ENCODE results near the gene CAPN12. TPM values are rescaled to one million over a fixed set of nuclear protein-coding genes. Genes with fewer than 3 reads are reported as not detected.

CAPN12 gene
- total RNA-seq, 1 donor from 2014 or later = not detected

DNA sequence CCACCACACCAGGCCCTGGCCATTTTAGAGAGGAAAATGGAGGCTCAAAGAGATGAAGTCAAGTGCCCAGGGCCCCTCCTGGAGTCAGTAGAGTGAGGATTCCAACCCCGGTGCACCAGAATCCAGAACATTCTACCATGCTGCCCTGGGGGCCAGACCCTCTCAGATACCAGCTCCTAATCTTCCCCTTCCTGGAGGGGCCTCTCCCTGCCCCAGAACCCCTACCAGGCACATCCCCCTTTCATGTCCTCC, 11.1 kb downstream of the CAPN12 start:
- Mint-ChIP-seq H3K27ac (ENCODE audit: unreplicated experiment) (peak overlapping the region; percentile 66), H3K4me3 (ENCODE audit: unreplicated experiment) (no peak overlapping the region), H3K9me3 (ENCODE audit: unreplicated experiment) (no peaks in the 10 kb centered on the region), H3K27me3 (ENCODE audit: unreplicated experiment) (no peaks in the 10 kb centered on the region), H3K36me3 (ENCODE audit: unreplicated experiment) (peaks cover 18% of the 10 kb centered on the region), H3K4me1 (ENCODE audit: unreplicated experiment) (peaks cover 28% of the 10 kb centered on the region)
- DNase-seq (ENCODE audit: extremely low spot score, unreplicated experiment) = no peak
- TF ChIP-seq, protein P1, sequence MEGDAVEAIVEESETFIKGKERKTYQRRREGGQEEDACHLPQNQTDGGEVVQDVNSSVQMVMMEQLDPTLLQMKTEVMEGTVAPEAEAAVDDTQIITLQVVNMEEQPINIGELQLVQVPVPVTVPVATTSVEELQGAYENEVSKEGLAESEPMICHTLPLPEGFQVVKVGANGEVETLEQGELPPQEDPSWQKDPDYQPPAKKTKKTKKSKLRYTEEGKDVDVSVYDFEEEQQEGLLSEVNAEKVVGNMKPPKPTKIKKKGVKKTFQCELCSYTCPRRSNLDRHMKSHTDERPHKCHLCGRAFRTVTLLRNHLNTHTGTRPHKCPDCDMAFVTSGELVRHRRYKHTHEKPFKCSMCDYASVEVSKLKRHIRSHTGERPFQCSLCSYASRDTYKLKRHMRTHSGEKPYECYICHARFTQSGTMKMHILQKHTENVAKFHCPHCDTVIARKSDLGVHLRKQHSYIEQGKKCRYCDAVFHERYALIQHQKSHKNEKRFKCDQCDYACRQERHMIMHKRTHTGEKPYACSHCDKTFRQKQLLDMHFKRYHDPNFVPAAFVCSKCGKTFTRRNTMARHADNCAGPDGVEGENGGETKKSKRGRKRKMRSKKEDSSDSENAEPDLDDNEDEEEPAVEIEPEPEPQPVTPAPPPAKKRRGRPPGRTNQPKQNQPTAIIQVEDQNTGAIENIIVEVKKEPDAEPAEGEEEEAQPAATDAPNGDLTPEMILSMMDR (IDR thresholded peaks at IDR 0.05) = no peak

DNA sequence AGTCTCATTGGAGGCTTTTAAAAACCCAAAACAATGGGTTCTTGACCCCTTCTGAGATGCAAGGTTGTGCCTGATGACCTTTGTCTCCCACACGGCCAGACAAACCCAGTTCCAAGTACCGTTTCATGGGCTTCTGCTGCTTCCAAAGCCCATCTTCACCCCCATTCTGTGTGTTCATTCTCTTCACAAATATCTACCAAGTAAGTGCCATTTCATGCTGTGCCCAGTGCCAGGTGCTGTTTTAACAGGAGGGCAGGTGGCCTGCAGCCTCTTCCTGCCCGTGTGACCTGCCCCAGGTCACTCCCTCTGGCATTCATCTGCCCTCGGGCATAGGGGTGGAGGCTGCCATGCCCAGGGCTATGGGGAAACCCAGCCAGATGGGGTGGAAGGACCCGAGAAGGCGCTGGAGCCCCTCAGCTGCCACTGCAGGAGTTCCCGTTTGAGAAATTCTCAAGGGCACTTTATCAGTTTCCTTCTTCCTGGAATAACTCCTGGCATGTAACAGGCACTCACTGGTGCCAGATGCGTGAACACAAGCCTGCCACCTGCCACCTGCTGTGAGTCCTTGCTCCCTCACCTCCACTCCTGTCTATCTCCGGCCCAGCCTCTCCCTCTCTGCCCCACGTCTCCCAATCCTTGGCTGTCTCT, 12.5 kb downstream of the CAPN12 start:
- Mint-ChIP-seq H3K4me3 (ENCODE audit: unreplicated experiment) (no peak overlapping the region), H3K9me3 (ENCODE audit: unreplicated experiment) (no peaks in the 10 kb centered on the region)

DNA sequence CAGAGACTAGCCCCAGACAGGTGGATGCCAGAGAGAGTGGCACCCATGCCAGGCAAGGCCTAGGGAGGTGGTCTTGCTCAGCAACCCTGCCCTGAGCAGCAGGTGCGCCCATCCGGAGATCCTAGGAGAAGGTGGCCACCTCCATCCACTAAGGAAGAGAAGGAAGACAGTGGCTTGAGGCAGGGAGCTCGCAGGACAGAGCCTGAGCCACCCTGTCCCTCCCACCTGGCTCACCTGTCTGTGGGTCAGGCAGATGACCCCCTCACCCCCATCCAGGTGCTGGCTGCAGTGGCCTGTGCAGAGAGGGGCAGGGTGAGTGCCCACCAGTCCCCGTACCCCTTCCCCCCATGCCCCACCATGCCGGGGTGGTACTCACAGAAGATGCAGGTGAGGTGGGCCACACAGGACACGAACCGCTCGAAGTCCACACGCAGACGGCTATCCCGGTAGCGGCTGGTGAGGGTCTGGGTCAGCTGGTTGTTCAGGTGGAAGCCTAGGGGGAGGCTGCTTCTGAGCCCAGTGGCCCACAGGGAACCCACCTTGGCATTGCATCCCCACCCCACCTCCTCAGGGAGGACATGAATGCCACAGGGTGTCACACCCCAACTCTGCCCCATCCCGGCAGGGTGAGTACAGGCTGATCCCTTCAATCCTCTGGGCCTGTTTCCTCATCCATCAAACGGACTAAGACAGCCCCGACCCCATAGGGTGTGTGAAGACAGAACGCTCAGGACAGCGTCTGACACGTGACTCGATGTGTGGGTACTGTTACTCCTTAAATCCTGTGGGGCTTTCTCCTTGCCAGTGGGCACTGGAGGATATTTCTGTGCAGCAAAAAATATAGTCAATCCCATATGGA, 13.3 kb downstream of the CAPN12 start:
- Mint-ChIP-seq H3K4me1 (ENCODE audit: unreplicated experiment) (peaks cover 24% of the 10 kb centered on the region), H3K36me3 (ENCODE audit: unreplicated experiment) (peaks cover 22% of the 10 kb centered on the region), H3K27me3 (ENCODE audit: unreplicated experiment) (no peaks in the 10 kb centered on the region), H3K4me3 (ENCODE audit: unreplicated experiment) (no peak overlapping the region), H3K9me3 (ENCODE audit: unreplicated experiment) (no peaks in the 10 kb centered on the region), H3K27ac (ENCODE audit: unreplicated experiment) (peak overlapping the region; percentile 63)
- no peak for DNase-seq (ENCODE audit: extremely low spot score, unreplicated experiment)
- TF ChIP-seq, protein P1 (IDR thresholded peaks at IDR 0.05) = no peak

More for the DNA sequence above, 12.5 kb downstream of the CAPN12 start:
- no peaks in the 10 kb centered on the region for H3K27me3 Mint-ChIP-seq (ENCODE audit: unreplicated experiment)
- H3K36me3 Mint-ChIP-seq (ENCODE audit: unreplicated experiment) = peaks cover 18% of the 10 kb centered on the region
- DNase-seq (ENCODE audit: extremely low spot score, unreplicated experiment) = no peak
- peak overlapping the region; percentile 58 for H3K27ac Mint-ChIP-seq (ENCODE audit: unreplicated experiment)
- TF ChIP-seq, protein P1 (IDR thresholded peaks at IDR 0.05) = no peak
- peaks cover 26% of the 10 kb centered on the region for H3K4me1 Mint-ChIP-seq (ENCODE audit: unreplicated experiment)

DNA sequence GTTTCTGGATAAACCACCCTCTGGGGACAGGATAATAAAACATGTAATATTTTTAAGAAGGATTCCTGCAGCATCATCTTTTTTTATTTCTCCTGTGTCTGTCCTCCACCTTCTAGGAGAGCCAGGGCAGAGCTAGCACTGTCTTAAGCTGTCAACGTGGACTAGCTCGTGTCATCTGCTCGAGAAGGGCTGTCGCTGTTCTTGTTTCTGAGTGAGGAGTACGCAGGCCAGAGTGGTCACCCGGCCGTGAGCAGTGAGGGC, 13.9 kb downstream of the CAPN12 start:
- Mint-ChIP-seq H3K9me3 (ENCODE audit: unreplicated experiment) (no peaks in the 10 kb centered on the region), H3K36me3 (ENCODE audit: unreplicated experiment) (peaks cover 24% of the 10 kb centered on the region), H3K4me1 (ENCODE audit: unreplicated experiment) (peaks cover 23% of the 10 kb centered on the region), H3K27me3 (ENCODE audit: unreplicated experiment) (no peaks in the 10 kb centered on the region), H3K4me3 (ENCODE audit: unreplicated experiment) (no peak overlapping the region), H3K27ac (ENCODE audit: unreplicated experiment) (peak overlapping the region; percentile 63)
- TF ChIP-seq, protein P1 (IDR thresholded peaks at IDR 0.05) = no peak
- DNase-seq (ENCODE audit: extremely low spot score, unreplicated experiment) = no peak

DNA sequence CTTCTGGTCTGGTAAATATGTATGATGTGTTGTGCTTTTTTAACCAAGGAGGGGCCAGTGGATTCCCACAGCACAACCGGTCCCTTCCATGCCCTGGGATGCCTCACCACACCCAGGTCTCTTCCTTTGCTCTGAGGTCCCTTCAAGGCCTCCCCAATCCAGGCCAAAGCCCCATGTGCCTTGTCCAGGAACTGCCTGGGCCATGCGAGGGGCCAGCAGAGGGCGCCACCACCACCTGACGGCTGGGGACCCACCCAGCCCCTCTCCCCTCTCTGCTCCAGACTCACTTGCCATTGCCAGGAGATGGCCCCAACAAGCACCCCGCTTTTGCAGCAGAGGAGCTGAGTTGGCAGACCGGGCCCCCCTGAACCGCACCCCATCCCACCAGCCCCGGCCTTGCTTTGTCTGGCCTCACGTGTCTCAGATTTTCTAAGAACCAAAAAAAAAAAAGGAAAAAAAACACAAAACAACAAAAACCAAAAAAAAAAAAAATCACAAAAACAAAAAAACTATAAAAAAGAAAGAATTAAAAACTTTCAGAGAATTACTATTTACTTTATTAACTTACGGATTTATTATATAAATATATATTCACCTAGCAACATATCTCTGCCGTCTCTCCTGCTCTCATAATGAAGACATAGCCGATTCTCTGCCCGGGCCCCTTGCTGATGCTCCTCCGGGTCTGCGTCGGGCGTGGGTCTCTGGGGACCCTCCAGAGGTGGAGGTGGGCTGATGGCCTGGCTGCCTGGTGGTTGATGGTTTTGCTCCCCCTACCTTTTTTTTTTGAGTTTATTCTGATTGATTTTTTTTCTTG, 14.4 kb downstream of the CAPN12 start:
- no peak overlapping the region for H3K4me3 Mint-ChIP-seq (ENCODE audit: unreplicated experiment)
- DNase-seq (ENCODE audit: extremely low spot score, unreplicated experiment) = peak; percentile 92
- TF ChIP-seq, protein P1 (IDR thresholded peaks at IDR 0.05) = peak; percentile 79
- no peaks in the 10 kb centered on the region for H3K27me3 Mint-ChIP-seq (ENCODE audit: unreplicated experiment)
- peaks cover 18% of the 10 kb centered on the region for H3K4me1 Mint-ChIP-seq (ENCODE audit: unreplicated experiment)
- H3K9me3 Mint-ChIP-seq (ENCODE audit: unreplicated experiment) = no peaks in the 10 kb centered on the region
- peaks cover 25% of the 10 kb centered on the region for H3K36me3 Mint-ChIP-seq (ENCODE audit: unreplicated experiment)
- H3K27ac Mint-ChIP-seq (ENCODE audit: unreplicated experiment) = peak overlapping the region; percentile 76

Measured in osteocyte (in vitro differentiated cells).